ENCODE measurements around the gene SEPHS1.

DNA sequence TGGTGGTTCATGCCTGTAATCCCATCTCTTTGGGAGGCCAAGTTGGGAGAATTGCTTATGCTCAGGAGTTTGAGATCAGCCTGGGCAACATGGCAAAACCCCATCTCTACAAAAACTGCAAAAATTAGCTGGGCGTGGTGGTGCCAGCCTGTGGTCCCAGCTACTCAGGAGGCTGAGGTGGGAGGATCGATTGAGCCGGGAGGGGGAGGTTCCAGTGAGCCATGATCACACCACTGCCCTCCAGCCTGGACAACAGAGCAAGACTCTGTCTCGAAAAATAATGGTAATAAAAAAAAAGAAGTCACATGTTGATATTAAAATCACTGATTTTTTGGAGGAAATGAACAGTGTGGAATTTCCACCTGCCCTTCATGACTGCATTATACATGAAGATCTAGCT lies 64.0 kb downstream of the SEPHS1 start:
- TF ChIP-seq, protein P1, sequence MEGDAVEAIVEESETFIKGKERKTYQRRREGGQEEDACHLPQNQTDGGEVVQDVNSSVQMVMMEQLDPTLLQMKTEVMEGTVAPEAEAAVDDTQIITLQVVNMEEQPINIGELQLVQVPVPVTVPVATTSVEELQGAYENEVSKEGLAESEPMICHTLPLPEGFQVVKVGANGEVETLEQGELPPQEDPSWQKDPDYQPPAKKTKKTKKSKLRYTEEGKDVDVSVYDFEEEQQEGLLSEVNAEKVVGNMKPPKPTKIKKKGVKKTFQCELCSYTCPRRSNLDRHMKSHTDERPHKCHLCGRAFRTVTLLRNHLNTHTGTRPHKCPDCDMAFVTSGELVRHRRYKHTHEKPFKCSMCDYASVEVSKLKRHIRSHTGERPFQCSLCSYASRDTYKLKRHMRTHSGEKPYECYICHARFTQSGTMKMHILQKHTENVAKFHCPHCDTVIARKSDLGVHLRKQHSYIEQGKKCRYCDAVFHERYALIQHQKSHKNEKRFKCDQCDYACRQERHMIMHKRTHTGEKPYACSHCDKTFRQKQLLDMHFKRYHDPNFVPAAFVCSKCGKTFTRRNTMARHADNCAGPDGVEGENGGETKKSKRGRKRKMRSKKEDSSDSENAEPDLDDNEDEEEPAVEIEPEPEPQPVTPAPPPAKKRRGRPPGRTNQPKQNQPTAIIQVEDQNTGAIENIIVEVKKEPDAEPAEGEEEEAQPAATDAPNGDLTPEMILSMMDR (IDR thresholded peaks at IDR 0.05), result no peak
- TF ChIP-seq POLR2A (IDR thresholded peaks at IDR 0.05), result no peak
- TF ChIP-seq POLR2AphosphoS5 (IDR thresholded peaks at IDR 0.05), result no peak
- no peak for TF ChIP-seq EP300 (IDR thresholded peaks at IDR 0.05)

Measured in sigmoid colon (tissue), 4 donors.